ENCODE results near the gene FBXO45. TPM values are rescaled to one million over a fixed set of nuclear protein-coding genes. Genes with fewer than 3 reads are reported as not detected.

Gene FBXO45
- total and polyA plus RNA-seq, 10 of the 15 experiments (the other 5 are each of a cell fraction or from before 2014, with no cell fraction given): 4.0 to 17.3 (median 11.8) TPM

- ChIA-PET CTCF (interaction anchor here (0.6 kb wide), 1 partner anchor 21 kb away, joined by 3 read pairs; no protein-coding TSS in a partner anchor), SMC1A (ENCODE audit: uncharacterized antibody, unreplicated experiment) (no interaction called here), POLR2A (no interaction called here), RAD21 (ENCODE audit: unreplicated experiment) (no interaction called here)
- Histone ChIP-seq H3K4me2 (ENCODE audit: control insufficient read depth, insufficient read depth) (no peak overlapping the region), H3K36me3 (ENCODE audit: control insufficient read depth in 2 of 2, insufficient read depth in 2 of 2, low read length in 1 of 2) (no peaks in the 10 kb centered on the region; a peak in 1 of 4 replicates), H3K9me3 (replicated peaks; ENCODE audit: control insufficient read depth, insufficient read depth, low read length) (no peaks in the 10 kb centered on the region), H4K20me1 (ENCODE audit: control insufficient read depth, insufficient read depth) (no peaks in the 10 kb centered on the region), H3K27me3 (replicated peaks in 1 of 2; ENCODE audit: control insufficient read depth in 2 of 2, insufficient read depth in 2 of 2, low read length in 1 of 2) (no peaks in the 10 kb centered on the region), H3K4me3 (no peak overlapping the region), H3K9ac (ENCODE audit: control insufficient read depth, insufficient read depth, low read length) (no peak overlapping the region), H3K79me2 (ENCODE audit: control insufficient read depth, insufficient read depth, low read length) (no peaks in the 10 kb centered on the region), H2AFZ (ENCODE audit: control insufficient read depth, low read depth, low read length) (no peak overlapping the region), H3K4me1 (ENCODE audit: control insufficient read depth, insufficient read depth, low read length) (peaks cover under 1% of the 10 kb centered on the region; the same call in 1 of the 2 replicates), H3K27ac (ENCODE audit: control insufficient read depth, insufficient read depth) (no peak overlapping the region)
- no peak for ATAC-seq
- 82% methylated on average over 3 of the region's 3 CpGs for WGBS (ENCODE audit: insufficient coverage, insufficient replicate concordance, low lambda C conversion rate, missing lambda C conversion rate)
- intact Hi-C loops (cut with micrococcal nuclease; ENCODE audit: unreplicated experiment) (no loop called here), in situ Hi-C loops (cut with MboI) (no loop called here)
- no peak for TF ChIP-seq TCF7 (IDR thresholded peaks at IDR 0.05; ENCODE audit: borderline replicate concordance)
- no peak for TF ChIP-seq ZNF384 (IDR thresholded peaks at IDR 0.05; ENCODE audit: borderline replicate concordance, low read depth, low read length)
- no peak for TF ChIP-seq KLF5 (IDR thresholded peaks at IDR 0.05; ENCODE audit: partially characterized antibody)
- TF ChIP-seq, protein P1, sequence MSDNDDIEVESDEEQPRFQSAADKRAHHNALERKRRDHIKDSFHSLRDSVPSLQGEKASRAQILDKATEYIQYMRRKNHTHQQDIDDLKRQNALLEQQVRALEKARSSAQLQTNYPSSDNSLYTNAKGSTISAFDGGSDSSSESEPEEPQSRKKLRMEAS (IDR thresholded peaks at IDR 0.05; ENCODE audit: low read depth, low read length): no peak
- TF ChIP-seq, protein P2, sequence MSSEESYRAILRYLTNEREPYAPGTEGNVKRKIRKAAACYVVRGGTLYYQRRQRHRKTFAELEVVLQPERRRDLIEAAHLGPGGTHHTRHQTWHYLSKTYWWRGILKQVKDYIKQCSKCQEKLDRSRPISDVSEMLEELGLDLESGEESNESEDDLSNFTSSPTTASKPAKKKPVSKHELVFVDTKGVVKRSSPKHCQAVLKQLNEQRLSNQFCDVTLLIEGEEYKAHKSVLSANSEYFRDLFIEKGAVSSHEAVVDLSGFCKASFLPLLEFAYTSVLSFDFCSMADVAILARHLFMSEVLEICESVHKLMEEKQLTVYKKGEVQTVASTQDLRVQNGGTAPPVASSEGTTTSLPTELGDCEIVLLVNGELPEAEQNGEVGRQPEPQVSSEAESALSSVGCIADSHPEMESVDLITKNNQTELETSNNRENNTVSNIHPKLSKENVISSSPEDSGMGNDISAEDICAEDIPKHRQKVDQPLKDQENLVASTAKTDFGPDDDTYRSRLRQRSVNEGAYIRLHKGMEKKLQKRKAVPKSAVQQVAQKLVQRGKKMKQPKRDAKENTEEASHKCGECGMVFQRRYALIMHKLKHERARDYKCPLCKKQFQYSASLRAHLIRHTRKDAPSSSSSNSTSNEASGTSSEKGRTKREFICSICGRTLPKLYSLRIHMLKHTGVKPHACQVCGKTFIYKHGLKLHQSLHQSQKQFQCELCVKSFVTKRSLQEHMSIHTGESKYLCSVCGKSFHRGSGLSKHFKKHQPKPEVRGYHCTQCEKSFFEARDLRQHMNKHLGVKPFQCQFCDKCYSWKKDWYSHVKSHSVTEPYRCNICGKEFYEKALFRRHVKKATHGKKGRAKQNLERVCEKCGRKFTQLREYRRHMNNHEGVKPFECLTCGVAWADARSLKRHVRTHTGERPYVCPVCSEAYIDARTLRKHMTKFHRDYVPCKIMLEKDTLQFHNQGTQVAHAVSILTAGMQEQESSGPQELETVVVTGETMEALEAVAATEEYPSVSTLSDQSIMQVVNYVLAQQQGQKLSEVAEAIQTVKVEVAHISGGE (CRISPR knock-in tag; IDR thresholded peaks at IDR 0.05): no peak
- no peak for TF ChIP-seq E4F1 (IDR thresholded peaks at IDR 0.05; ENCODE audit: borderline replicate concordance, partially characterized antibody)
- TF ChIP-seq ATF2 (IDR thresholded peaks at IDR 0.05; ENCODE audit: low read length): no peak
- no peak for TF ChIP-seq MXI1 (IDR thresholded peaks at IDR 0.05; ENCODE audit: low read depth, low read length)
- no peak for TF ChIP-seq MYB (IDR thresholded peaks at IDR 0.05; ENCODE audit: borderline replicate concordance, low read depth, low read length)
- no peak for TF ChIP-seq MEF2B (IDR thresholded peaks at IDR 0.05; ENCODE audit: partially characterized antibody, poor library complexity, severe bottlenecking)
- no TSS peak for BruUV-seq (replicated peaks)
- FAIRE-seq: no peak
- no peak for DNase-seq (ENCODE audit: low read depth, low spot score)
Observed at GRCh38 chr3:196559826-196560225, 8.6 kb upstream of the FBXO45 start.
